ENCODE data around the gene NAA15.
A peak's percentile ranks its signal among the peaks of the same experiment; 100 is the strongest.

NAA15 gene

GRCh38 chr4:139279760-139280620 lies 21.3 kb upstream of the NAA15 start, which contains the start of gene MGARP:
MGARP (minus strand) TSS chr4:139280225; CDS start chr4:139280158, 67 bp downstream.
- Mint-ChIP-seq H3K4me3 (peak within 1 kb of the TSS; percentile 62), H3K27me3 (peaks cover 70% of the 10 kb centered on the region), H3K4me1 (peaks cover 22% of the 10 kb centered on the region), H3K9me3 (peaks cover 6% of the 10 kb centered on the region), H3K36me3 (peaks cover 11% of the 10 kb centered on the region), H3K27ac (no peak within 1 kb of the TSS)
- CTCF ChIA-PET = interaction anchor here (0.7 kb wide), 1 partner anchor 52 kb away, joined by 3 read pairs; no protein-coding TSS in a partner anchor
- DNase-seq = peak; percentile 32

GRCh38 chr4:139282065-139282720 lies 19.1 kb upstream of the NAA15 start:
- H3K9me3 Mint-ChIP-seq = peaks cover 12% of the 10 kb centered on the region
- H3K4me3 Mint-ChIP-seq = no peak overlapping the region
- peaks cover 22% of the 10 kb centered on the region for H3K4me1 Mint-ChIP-seq
- peaks cover 59% of the 10 kb centered on the region for H3K27me3 Mint-ChIP-seq
- no peak overlapping the region for H3K27ac Mint-ChIP-seq
- no peak for DNase-seq
- H3K36me3 Mint-ChIP-seq = peaks cover 15% of the 10 kb centered on the region
- CTCF ChIA-PET = interaction anchor here (0.7 to 1.2 kb wide), 2 partner anchors 14 to 127 kb away, joined by 3 read pairs; no protein-coding TSS in a partner anchor

- Mint-ChIP-seq H3K4me3 (no peak overlapping the region), H3K9me3 (peaks cover 12% of the 10 kb centered on the region), H3K36me3 (peaks cover 15% of the 10 kb centered on the region), H3K4me1 (peaks cover 22% of the 10 kb centered on the region), H3K27me3 (peaks cover 54% of the 10 kb centered on the region), H3K27ac (no peak overlapping the region)
- CTCF ChIA-PET = no interaction called here
- no peak for DNase-seq
Observed at GRCh38 chr4:139282721-139283075, 18.6 kb upstream of the NAA15 start.

- H3K27me3 Mint-ChIP-seq = peaks cover 18% of the 10 kb centered on the region
- no peak for DNase-seq
- no peak overlapping the region for H3K27ac Mint-ChIP-seq
- peaks cover 26% of the 10 kb centered on the region for H3K36me3 Mint-ChIP-seq
- H3K9me3 Mint-ChIP-seq = peaks cover 12% of the 10 kb centered on the region
- CTCF ChIA-PET = no interaction called here
- no peaks in the 10 kb centered on the region for H3K4me1 Mint-ChIP-seq
- H3K4me3 Mint-ChIP-seq = no peak overlapping the region
Observed at GRCh38 chr4:139286186-139286698, 15.1 kb upstream of the NAA15 start.

- peak overlapping the region; percentile 82 for H3K4me3 Mint-ChIP-seq
- peaks cover 16% of the 10 kb centered on the region for H3K36me3 Mint-ChIP-seq
- H3K27ac Mint-ChIP-seq = peak overlapping the region; percentile 91
- peak; percentile 99 for DNase-seq
- no peaks in the 10 kb centered on the region for H3K9me3 Mint-ChIP-seq
- peaks cover 34% of the 10 kb centered on the region for H3K4me1 Mint-ChIP-seq
- no peaks in the 10 kb centered on the region for H3K27me3 Mint-ChIP-seq
- CTCF ChIA-PET = interaction anchor here (0.5 to 4.3 kb wide), 16 partner anchors 10 to 264 kb away, joined by 3 to 36 read pairs (median 4); no protein-coding TSS in a partner anchor
Observed at GRCh38 chr4:139295206-139295941, 5.9 kb upstream of the NAA15 start.

GRCh38 chr4:139295942-139296299 lies 5.4 kb upstream of the NAA15 start:
- Mint-ChIP-seq H3K27ac (peak overlapping the region; percentile 91), H3K36me3 (peaks cover 15% of the 10 kb centered on the region), H3K4me1 (peaks cover 40% of the 10 kb centered on the region), H3K4me3 (peak overlapping the region; percentile 82), H3K27me3 (no peaks in the 10 kb centered on the region), H3K9me3 (no peaks in the 10 kb centered on the region)
- CTCF ChIA-PET = interaction anchor here (0.5 to 4.3 kb wide), 16 partner anchors 11 to 265 kb away, joined by 3 to 36 read pairs (median 4); no protein-coding TSS in a partner anchor
- no peak for DNase-seq

GRCh38 chr4:139297001-139297410 lies 4.3 kb upstream of the NAA15 start:
- CTCF ChIA-PET = interaction anchor here (0.8 to 4.3 kb wide), 7 partner anchors 15 to 266 kb away, joined by 3 to 36 read pairs (median 4); no protein-coding TSS in a partner anchor
- H3K9me3 Mint-ChIP-seq = no peaks in the 10 kb centered on the region
- peaks cover 15% of the 10 kb centered on the region for H3K36me3 Mint-ChIP-seq
- peaks cover 42% of the 10 kb centered on the region for H3K4me1 Mint-ChIP-seq
- H3K27me3 Mint-ChIP-seq = peaks cover 4% of the 10 kb centered on the region
- no peak for DNase-seq
- no peak overlapping the region for H3K27ac Mint-ChIP-seq
- no peak overlapping the region for H3K4me3 Mint-ChIP-seq

- peaks cover 4% of the 10 kb centered on the region for H3K27me3 Mint-ChIP-seq
- CTCF ChIA-PET = interaction anchor here (0.5 to 1.2 kb wide), 6 partner anchors 9 to 201 kb away, joined by 3 to 4 read pairs (median 3); no protein-coding TSS in a partner anchor
Observed at GRCh38 chr4:139299536-139299935, 1.8 kb upstream of the NAA15 start.

GRCh38 chr4:139300431-139301112 lies 733 bp upstream of the NAA15 start:
- H3K36me3 Mint-ChIP-seq = peaks cover 17% of the 10 kb centered on the region
- peak overlapping the region; percentile 99 for H3K4me3 Mint-ChIP-seq
- H3K27me3 Mint-ChIP-seq = peaks cover 4% of the 10 kb centered on the region
- no peak for DNase-seq
- peaks cover 59% of the 10 kb centered on the region for H3K4me1 Mint-ChIP-seq
- peak overlapping the region; percentile 100 for H3K27ac Mint-ChIP-seq
- CTCF ChIA-PET = interaction anchor here (0.6 to 1.5 kb wide), 11 partner anchors 10 to 270 kb away, joined by 3 to 5 read pairs (median 3); partner anchors contain the start of gene ELF2
- no peaks in the 10 kb centered on the region for H3K9me3 Mint-ChIP-seq

More at GRCh38 chr4:139299536-139299935, 1.8 kb upstream of the NAA15 start:
- Mint-ChIP-seq H3K4me1 (peaks cover 52% of the 10 kb centered on the region), H3K36me3 (peaks cover 12% of the 10 kb centered on the region), H3K4me3 (peak overlapping the region; percentile 99), H3K27ac (no peak overlapping the region), H3K9me3 (no peaks in the 10 kb centered on the region)
- no peak for DNase-seq

- Mint-ChIP-seq H3K27me3 (peaks cover 4% of the 10 kb centered on the region), H3K36me3 (peaks cover 23% of the 10 kb centered on the region), H3K27ac (peak within 1 kb of the TSS; percentile 100), H3K4me3 (peak within 1 kb of the TSS; percentile 99), H3K4me1 (peaks cover 57% of the 10 kb centered on the region), H3K9me3 (no peaks in the 10 kb centered on the region)
- DNase-seq = peak; percentile 80
- CTCF ChIA-PET = interaction anchor here (1.0 to 1.5 kb wide), 2 partner anchors 9 to 13 kb away, joined by 4 to 5 read pairs; no protein-coding TSS in a partner anchor
Observed at GRCh38 chr4:139301821-139302611, 711 bp downstream of the NAA15 start, which contains the start of gene NDUFC1. NDUFC1 (minus strand) TSS chr4:139302477; CDS start chr4:139295798, 6,679 bp downstream.

- Mint-ChIP-seq H3K27me3 (peaks cover 4% of the 10 kb centered on the region), H3K4me3 (no peak overlapping the region), H3K36me3 (peaks cover 28% of the 10 kb centered on the region), H3K9me3 (no peaks in the 10 kb centered on the region), H3K27ac (no peak overlapping the region), H3K4me1 (peaks cover 53% of the 10 kb centered on the region)
- CTCF ChIA-PET = no interaction called here
- DNase-seq = no peak
Observed at GRCh38 chr4:139304920-139305319, 3.6 kb downstream of the NAA15 start.

- CTCF ChIA-PET = interaction anchor here (1.2 to 1.3 kb wide), 2 partner anchors 9 to 14 kb away, joined by 4 read pairs; partner anchors contain the start of gene NDUFC1
Observed at GRCh38 chr4:139311909-139312308, 10.6 kb downstream of the NAA15 start.

More at GRCh38 chr4:139311909-139312308, 10.6 kb downstream of the NAA15 start:
- Mint-ChIP-seq H3K27ac (peak overlapping the region; percentile 30), H3K4me1 (peaks cover 57% of the 10 kb centered on the region), H3K4me3 (no peak overlapping the region), H3K27me3 (no peaks in the 10 kb centered on the region), H3K36me3 (peaks cover 9% of the 10 kb centered on the region), H3K9me3 (no peaks in the 10 kb centered on the region)
- DNase-seq = no peak

All from activated naive CD4-positive, alpha-beta T cell treated with anti-CD3 and anti-CD28 coated beads, Interleukin-2, amount 10 ng/mL, durations not matched to agents 7 days and 5 days (primary cell).